GM21360 (cell line): ENCODE data around the gene ALDH3A1.

ENCODE experiments used
- ATAC-seq: cut with Tn5 transposase; IDR thresholded peaks from one replicate; pipeline ENCODE4 v1.9.1; 2021; ENCODE audit warnings: mild to moderate bottlenecking, moderate library complexity; ENCODE audit not compliant: unreplicated experiment

ALDH3A1 gene

DNA sequence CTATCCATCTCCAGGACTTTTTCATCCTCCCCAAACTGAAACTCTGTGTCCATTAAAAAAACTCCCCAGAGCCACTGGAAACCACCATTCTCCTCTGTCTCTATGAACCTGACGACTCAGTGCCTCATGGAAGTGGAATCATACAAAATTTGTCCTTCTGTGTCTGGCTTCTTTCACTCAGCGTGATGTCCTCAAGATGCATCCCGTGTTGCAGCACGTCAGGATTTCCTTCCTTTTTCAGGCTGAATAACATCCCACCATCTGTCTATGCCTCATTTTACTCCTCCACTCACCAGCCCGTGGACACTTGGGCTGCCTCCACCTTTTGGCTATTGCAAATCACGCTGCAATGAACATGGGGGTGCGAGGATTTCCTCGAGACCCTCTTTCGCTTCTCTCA lies 12.6 kb upstream of the ALDH3A1 start:
- no peak for ATAC-seq

DNA sequence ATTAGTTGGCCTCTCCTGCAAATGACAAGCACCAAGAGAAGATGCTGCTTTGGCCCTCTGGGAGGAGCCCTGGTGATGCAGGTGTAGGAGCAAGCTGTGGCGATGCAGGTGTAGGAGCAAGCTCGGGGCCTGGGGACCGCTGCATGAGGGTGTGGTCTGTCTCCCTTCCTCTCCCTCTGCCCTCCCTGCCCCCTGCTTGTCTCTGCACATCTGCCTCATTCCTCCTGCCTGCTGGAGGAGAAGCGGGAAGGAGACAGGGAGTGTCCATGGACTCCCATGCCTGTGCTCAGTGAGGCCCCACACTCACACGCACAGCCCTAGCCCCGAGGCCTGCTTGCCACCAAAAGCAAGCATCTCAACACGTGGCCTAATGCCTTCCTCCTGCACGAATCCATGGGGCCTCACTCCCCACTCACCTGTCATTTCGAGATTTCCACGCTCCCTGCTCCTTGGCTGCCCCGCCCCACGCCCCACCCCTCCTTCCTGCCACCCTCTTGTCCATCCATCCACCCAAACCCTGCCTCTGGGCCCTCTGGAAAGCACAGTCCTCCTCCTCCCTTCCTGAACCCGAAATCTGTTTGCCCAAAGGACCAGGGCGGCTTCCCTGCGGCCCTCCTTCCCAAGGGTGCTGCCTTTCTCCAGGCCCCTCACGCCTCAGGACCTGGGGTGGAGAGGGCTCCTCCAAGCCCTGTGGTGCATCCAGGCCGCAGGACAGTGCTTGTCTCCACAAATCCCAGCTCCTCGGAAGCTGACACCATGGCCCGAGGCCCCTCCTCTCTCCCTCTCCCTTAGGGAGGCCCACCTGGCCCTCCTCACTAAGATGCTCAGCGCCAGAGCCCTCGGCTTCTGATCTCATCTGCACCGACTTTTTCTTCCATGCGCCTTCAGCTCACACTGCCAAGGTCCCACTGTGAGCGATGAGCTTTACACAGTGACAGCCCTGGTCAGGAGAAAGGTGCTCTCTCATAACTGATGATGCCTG lies 11.8 kb upstream of the ALDH3A1 start:
- no peak for ATAC-seq

DNA sequence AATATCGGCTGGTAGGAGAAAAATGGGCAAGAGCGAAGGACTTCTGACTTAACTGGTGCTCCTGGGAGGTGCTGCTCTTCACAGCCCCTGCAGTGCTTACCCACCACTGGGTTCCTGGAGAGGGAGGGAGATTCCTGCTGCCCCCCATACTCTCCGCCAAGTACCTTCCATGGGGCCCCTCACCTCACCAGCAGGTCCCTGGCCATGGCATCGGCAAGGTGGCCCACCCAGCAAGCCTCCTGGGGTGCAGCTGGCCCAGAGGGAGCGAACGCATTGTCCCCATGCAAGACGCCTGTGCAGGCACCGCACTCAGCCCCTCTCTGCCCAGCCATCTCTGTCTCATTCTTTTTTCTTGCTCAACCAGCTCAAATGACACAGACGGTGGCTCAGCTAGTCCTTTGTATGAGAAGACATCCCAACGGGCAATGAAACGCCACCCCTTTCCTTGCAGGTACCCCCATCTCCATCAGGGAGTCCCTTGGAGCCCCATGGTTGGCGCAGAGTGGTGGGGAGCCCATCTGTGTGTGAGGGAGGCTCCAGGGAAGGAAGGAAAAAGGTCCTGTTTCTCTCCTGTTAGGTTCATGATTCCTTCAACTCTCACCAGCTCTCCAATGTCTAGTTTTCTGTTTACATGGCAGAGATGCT lies 9.6 kb upstream of the ALDH3A1 start:
- no peak for ATAC-seq

GRCh38 chr17:19756546-19756945 lies 8.4 kb upstream of the ALDH3A1 start:
- no peak for ATAC-seq

- ATAC-seq, result no peak
Observed at GRCh38 chr17:19755821-19756510, 7.9 kb upstream of the ALDH3A1 start.

- ATAC-seq, result no peak
Observed at GRCh38 chr17:19755392-19755791, 7.3 kb upstream of the ALDH3A1 start.

DNA sequence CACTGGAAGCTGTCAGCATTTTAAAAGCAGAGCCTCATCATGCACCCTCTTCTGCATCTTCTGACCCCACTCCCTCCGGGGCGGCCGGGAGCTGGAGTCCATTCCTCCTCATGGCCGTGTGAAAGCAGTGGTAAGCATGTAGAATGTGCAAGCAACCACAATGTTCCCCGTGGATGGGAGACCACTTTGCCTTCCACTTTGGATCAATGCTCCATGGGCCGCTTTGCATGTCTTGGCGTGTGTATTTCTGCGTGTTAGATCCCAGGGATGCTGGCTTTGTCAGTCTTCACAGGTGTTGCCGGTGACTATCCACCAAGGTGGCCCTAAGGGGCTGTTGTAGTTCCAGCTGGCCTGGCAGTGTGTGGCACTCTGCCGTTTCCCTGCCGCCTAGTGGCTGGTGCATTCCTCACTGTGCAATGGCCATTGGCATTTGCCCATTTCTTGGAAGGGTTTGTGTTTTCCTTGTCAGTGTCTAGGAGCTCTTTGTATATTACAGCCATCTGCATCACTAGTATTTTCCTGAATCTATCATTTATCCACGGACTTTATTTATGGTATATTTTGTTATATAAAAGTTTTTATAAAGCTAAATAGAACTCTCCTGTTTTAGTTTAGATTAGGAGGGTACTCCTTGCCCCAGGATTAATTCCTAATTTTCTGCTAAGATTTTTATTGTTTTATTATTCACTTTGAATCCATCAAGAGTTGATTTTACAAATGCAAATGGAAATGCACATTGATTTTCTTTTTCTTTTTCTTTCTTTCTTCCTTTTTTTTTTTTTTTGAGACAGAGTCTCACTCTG lies 5.8 kb upstream of the ALDH3A1 start:
- no peak for ATAC-seq

DNA sequence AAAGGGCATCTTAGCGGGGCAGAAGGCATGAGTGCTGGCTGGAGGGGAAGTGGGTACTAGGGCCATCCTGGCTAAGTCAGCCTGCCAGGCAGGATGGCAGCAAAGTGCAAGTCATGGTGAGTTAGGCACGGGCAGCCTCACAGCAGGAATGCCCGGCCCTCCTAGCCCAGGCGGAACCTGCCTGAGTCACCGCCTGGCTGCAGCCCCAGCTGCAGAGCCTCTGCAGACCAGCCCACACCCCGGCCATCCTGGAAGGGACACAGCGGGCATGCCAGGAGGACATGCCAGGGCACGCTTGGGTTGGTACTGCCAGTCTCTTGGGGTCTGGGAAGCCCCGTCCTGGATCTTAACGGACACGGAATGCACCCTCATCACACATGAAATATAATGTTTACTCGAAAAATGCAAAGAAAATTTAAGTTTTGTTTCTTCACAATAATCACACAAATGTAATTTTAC lies 5.0 kb upstream of the ALDH3A1 start:
- no peak for ATAC-seq

- no peak for ATAC-seq
Observed at GRCh38 chr17:19752216-19753050, 4.3 kb upstream of the ALDH3A1 start.

- ATAC-seq, result no peak
Observed at GRCh38 chr17:19750835-19751234, 2.7 kb upstream of the ALDH3A1 start.

DNA sequence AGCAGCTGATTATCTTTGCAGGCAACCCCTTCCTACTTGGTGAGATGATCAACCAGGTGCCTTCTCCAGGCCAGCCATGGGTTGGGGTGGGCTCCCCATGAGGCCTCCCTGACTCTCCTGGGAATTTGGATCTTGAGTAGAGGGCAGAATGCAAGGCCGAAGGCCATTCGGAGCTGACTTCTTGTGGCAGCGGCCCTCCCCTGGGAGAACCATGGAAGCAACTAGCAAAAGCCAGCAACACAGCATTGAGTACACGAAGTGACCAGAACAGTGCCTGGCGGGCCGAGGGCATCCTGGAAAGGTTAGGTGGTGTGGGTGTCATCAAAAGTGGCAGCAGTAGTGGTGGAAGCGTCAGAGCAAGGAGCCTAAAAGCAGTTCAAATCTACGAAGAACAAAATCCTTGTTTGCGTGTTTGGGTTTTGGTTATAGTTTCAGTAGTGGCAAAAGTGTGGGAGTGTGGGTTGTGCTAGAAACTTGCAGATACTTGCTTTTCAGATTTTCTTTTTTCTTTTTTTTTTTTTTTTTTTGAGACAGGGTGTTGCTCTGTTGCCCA lies 2.0 kb upstream of the ALDH3A1 start:
- no peak for ATAC-seq

- ATAC-seq, result no peak
Observed at GRCh38 chr17:19748807-19749193, 702 bp upstream of the ALDH3A1 start.

- no peak for ATAC-seq
Observed at GRCh38 chr17:19747159-19747719, 859 bp downstream of the ALDH3A1 start.

DNA sequence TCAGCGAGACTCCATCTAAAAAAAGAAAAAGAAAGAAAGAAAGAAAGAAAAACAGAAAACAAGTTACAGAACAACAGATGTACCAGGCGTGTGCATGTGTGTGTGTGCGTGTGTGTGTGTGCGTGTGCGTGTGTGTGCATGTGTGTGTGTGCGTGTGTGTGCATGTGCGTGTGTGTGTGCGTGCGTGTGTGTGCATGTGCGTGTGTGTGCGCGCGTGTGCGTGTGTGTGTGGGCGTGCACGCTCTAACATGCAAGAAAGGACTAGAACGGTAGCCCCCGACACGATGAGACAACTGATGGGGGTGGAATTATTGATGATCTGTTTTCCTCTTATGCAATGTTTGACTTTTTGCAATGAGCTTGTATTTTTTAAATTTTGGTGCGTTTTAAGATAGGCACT lies 1.6 kb downstream of the ALDH3A1 start:
- no peak for ATAC-seq

- peak; percentile 66 for ATAC-seq
Observed at GRCh38 chr17:19744922-19745757, 3.0 kb downstream of the ALDH3A1 start.

DNA sequence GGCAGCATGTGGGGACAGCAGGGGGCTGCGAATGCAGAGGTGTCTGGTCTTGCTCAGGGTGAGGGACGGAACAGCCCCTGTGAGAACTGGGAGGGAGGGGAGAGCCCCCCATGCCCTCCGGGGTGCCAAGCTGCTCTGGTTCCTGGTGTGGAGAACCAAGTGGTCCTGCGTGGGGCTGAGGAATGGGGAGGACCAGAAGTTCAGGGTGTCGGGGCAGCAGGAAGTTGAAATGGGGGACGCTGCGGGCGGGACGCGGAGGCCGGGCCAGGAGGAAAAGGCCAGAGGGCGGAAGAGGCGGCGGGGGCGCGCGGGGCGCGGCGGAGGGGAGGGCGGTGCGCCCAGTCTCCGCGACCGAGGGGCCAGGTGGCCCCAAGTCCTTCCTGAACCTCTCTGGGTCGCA lies 3.6 kb downstream of the ALDH3A1 start:
- ATAC-seq, result no peak

DNA sequence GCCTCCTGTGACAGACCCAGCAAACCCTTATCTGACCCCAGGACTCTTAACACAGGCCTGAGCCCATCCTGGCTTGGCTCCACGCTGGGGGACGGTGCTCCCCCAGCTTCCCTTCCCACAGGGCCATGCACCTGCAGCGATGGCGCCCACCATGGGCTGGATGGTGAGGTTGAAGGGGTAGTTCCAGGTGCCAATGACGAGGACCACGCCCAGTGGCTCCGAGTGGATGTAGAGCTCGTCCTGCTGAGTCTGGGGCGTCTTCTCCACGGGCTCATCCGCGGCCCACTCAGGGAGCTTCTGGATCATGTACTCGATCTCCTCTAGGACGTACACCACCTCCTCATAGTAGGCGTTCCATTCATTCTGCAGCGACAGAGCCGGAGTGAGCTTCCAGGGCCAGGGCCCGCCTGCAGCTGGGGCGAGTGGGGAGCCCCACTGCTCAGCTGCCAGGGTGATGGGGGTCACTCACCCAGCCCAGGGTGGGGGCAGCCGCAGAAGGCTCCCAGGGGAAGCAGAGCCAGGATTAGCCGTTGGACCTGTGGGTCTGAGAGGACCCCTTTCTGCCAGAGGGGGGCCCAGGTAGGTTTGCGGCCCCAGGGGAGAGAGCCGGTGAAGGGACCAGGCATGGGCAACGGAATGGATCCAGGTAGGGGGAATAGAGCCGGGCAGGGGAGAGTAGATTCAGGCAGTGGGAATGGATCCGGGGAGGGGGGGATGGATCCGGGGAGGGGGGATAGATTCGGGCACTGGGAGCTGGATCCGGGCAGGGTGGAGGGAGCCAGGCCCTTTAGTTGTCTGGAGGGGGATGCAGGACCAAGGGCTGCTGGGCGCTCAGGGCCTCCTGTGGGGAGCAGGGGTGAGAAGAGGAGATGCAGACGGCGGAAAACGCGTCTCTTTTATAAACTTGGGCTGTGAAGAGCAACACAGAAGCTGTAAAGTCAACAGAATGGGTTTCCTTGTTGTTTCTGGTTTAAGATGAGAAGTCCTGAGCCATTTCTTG lies 4.7 kb downstream of the ALDH3A1 start:
- ATAC-seq, result no peak
